Gastroesophageal sphincter (tissue), 3 donors: Measurements from ENCODE around the gene VPS13D.

Source experiments
- POLR2AphosphoS5 ChIP-seq: sonication (generic); formaldehyde crosslinking; IDR thresholded peaks from one replicate; pipeline ENCODE4 v1.6.1; 2017; ENCODE audit warnings: antibody characterized with exemption
- TF ChIP-seq, protein P1 (sequence below), 4 experiments: fragments of 200-600 bp in 2 of 4; fragments of 450-650 bp in 2 of 4; sonication (generic) in 1 of 4; IDR thresholded peaks; one replicate each; pipeline ENCODE4 v1.5.1; 2017 to 2019; ENCODE audit warnings: antibody characterized with exemption in 4 of 4, mild to moderate bottlenecking in 2 of 4, moderate library complexity in 2 of 4

DNA sequence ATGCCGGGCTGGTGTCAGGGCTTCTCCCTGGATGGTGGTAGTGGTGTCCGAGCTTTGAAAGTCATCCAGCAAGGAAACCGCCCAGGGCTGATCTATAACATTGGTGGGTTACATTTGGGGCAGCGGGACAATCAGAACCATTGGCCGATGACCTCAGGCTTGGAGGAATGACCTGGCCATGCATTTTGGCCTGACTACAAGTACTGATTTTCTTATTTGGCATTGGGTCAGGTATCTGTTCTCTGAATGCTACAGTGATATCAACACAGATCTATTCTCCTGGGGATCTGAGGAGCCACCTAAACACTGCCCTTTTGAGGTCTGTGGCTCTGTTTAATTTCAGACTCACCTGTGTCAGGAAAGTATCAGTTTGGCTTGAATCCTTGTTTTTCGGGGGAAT, 128.7 kb downstream of the VPS13D start:
- TF ChIP-seq, protein P1, sequence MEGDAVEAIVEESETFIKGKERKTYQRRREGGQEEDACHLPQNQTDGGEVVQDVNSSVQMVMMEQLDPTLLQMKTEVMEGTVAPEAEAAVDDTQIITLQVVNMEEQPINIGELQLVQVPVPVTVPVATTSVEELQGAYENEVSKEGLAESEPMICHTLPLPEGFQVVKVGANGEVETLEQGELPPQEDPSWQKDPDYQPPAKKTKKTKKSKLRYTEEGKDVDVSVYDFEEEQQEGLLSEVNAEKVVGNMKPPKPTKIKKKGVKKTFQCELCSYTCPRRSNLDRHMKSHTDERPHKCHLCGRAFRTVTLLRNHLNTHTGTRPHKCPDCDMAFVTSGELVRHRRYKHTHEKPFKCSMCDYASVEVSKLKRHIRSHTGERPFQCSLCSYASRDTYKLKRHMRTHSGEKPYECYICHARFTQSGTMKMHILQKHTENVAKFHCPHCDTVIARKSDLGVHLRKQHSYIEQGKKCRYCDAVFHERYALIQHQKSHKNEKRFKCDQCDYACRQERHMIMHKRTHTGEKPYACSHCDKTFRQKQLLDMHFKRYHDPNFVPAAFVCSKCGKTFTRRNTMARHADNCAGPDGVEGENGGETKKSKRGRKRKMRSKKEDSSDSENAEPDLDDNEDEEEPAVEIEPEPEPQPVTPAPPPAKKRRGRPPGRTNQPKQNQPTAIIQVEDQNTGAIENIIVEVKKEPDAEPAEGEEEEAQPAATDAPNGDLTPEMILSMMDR (IDR thresholded peaks at IDR 0.05), result no peak
- no peak for TF ChIP-seq POLR2AphosphoS5
